ENCODE measurements around the gene TMEM63A.
"Not testable (repeated sequence)": the region's sequence is repeated elsewhere in the genome, so short reads cannot be mapped to it uniquely, and the experiment has no call there.

TMEM63A gene

GRCh38 chr1:225881959-225882693, at the start of gene TMEM63A:
Gene TMEM63A, minus strand, starts transcription at chr1:225882380. Its CDS starts 4,800 bp downstream, at chr1:225877580.
- peak; percentile 82 to 83 for DNase-seq (ENCODE audit: low read depth in 2 of 2)

- DNase-seq (ENCODE audit: low read depth in 2 of 2) = no peak
Measured at GRCh38 chr1:225931270-225932136, 49.3 kb upstream of the TMEM63A start.

GRCh38 chr1:225930566-225930965, 48.4 kb upstream of the TMEM63A start:
- DNase-seq (ENCODE audit: low read depth in 2 of 2) = no peak

- DNase-seq (ENCODE audit: low read depth in 2 of 2) = not testable (repeated sequence)
Measured at GRCh38 chr1:225929462-225929861, 47.3 kb upstream of the TMEM63A start.

GRCh38 chr1:225928186-225929175, 46.3 kb upstream of the TMEM63A start:
- no peak for DNase-seq (ENCODE audit: low read depth in 2 of 2)

- no peak for DNase-seq (ENCODE audit: low read depth in 2 of 2)
Measured at GRCh38 chr1:225926551-225927113, 44.5 kb upstream of the TMEM63A start.

- DNase-seq (ENCODE audit: low read depth in 2 of 2) = peak; percentile 86 to 93
Measured at GRCh38 chr1:225923692-225924555, 41.7 kb upstream of the TMEM63A start, which contains the start of gene PYCR2. Gene PYCR2, minus strand, starts transcription at chr1:225924250. Its CDS starts 140 bp downstream, at chr1:225924110.

GRCh38 chr1:225923381-225923691, 41.2 kb upstream of the TMEM63A start:
- DNase-seq (ENCODE audit: low read depth in 2 of 2) = no peak

- no peak for DNase-seq (ENCODE audit: low read depth in 2 of 2)
Measured at GRCh38 chr1:225921734-225922709, 39.8 kb upstream of the TMEM63A start.

GRCh38 chr1:225919906-225920305, 37.7 kb upstream of the TMEM63A start:
- no peak for DNase-seq (ENCODE audit: low read depth in 2 of 2)

- no peak for DNase-seq (ENCODE audit: low read depth in 2 of 2)
Measured at GRCh38 chr1:225918280-225918679, 36.1 kb upstream of the TMEM63A start.

- no peak for DNase-seq (ENCODE audit: low read depth in 2 of 2)
Measured at GRCh38 chr1:225917536-225917935, 35.4 kb upstream of the TMEM63A start.

- no peak for DNase-seq (ENCODE audit: low read depth in 2 of 2)
Measured at GRCh38 chr1:225917101-225917500, 34.9 kb upstream of the TMEM63A start.

- DNase-seq (ENCODE audit: low read depth in 2 of 2) = no peak
Measured at GRCh38 chr1:225915538-225915991, 33.4 kb upstream of the TMEM63A start.

- no peak for DNase-seq (ENCODE audit: low read depth in 2 of 2)
Measured at GRCh38 chr1:225914947-225915346, 32.8 kb upstream of the TMEM63A start.

GRCh38 chr1:225914391-225914790, 32.2 kb upstream of the TMEM63A start:
- DNase-seq (ENCODE audit: low read depth in 2 of 2) = no peak

GRCh38 chr1:225911191-225912130, 29.3 kb upstream of the TMEM63A start:
- peak; percentile 64 to 71 for DNase-seq (ENCODE audit: low read depth in 2 of 2)

GRCh38 chr1:225909477-225909876, 27.3 kb upstream of the TMEM63A start:
- no peak for DNase-seq (ENCODE audit: low read depth in 2 of 2)
